ELF-1 (cell line): ENCODE measurements around the gene LRWD1.
"Not testable (repeated sequence)": the region's sequence is repeated elsewhere in the genome, so short reads cannot be mapped to it uniquely, and the experiment has no call there.

ENCODE experiments used
- DNase-seq: peaks from one replicate; pipeline ENCODE4 v3.0.0-alpha.2; 2016; ENCODE audit warnings: low read depth, low spot score

LRWD1 gene

GRCh38 chr7:102468478-102469350 is 3.9 kb downstream of the LRWD1 start:
- DNase-seq, result no peak

DNA sequence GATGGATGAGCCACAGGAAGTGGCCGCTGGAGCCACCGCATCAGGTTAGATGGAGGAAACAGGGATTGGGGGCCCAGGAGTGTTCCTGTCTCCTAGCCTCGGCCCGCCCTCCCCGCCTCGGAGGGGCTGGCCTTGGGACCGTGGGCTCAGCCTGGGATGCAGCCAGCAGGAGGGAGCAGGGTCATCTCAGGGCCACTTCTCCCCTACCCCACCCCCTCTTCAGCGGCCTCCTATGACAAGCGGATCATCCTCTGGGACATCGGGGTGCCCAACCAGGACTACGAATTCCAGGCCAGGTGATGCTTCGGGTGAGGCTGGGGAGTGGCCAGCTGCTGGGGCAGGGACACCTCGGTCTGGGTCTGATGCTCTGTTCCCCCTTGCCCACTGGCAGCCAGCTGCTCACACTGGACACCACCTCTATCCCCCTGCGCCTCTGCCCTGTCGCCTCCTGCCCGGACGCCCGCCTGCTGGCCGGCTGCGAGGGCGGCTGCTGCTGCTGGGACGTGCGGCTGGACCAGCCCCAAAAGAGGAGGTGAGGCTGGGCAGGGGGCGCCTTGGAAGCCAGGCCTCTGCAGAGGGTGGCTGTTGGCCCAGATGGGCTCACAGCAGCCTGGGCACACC is 4.7 kb downstream of the LRWD1 start:
- DNase-seq, result no peak

DNA sequence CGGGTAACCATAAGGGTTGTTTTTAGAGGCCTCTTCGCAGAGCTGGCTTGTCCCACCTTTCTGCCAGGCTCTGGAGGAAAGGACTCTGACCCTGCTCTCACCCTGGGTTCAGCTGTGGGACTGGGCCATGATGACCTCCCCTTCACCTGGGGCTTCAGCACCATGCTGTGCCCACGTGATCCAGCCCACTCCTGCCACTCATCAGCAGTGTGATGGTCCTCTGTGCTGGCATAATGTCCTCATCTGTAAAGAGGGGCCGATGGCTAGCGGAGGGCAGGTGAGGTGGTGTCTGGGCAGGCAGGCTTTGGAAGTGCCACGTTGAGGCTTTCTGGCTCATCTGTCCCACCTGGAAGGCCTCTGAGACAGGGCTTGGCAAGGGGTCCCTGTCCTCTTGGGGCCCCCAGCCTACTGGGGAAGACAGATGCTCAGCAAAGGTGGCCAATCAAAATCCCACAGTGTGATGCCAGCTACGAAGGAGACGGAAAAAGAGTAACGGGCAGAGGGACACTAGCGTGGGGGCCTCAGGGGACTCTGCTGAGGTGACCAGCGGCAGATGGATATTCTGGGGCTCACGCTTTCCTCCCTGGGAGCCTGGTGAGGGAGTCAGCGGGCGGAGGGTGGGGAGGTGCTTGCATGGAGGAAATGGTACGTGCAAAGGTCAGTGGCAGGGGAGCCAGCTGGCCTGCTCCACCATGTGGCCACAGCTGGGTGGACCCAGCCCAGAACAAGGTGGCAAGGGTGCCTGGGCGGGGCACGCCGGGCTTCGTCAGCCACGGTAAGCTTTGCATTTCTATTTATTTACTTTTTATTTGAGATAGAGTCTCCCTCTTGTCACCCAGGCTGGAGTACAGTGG is 5.4 kb downstream of the LRWD1 start:
- DNase-seq, result no peak

DNA sequence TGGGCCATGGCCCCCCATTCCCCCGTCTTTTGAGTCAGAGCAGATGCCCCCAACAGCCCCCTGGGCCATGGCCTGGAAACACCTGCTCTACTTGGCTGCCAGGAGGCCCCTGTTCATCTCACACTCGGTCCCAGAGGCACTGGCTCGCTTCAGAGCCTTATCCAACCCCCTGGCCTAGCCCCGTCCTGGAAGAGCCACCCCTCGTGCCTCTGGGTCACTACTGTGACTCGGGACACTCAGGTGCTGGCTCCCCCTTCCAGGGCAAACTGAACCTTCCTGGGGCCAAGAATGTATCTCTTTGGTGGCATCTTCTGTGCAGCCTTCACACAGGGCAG is 7.0 kb downstream of the LRWD1 start:
- no peak for DNase-seq

DNA sequence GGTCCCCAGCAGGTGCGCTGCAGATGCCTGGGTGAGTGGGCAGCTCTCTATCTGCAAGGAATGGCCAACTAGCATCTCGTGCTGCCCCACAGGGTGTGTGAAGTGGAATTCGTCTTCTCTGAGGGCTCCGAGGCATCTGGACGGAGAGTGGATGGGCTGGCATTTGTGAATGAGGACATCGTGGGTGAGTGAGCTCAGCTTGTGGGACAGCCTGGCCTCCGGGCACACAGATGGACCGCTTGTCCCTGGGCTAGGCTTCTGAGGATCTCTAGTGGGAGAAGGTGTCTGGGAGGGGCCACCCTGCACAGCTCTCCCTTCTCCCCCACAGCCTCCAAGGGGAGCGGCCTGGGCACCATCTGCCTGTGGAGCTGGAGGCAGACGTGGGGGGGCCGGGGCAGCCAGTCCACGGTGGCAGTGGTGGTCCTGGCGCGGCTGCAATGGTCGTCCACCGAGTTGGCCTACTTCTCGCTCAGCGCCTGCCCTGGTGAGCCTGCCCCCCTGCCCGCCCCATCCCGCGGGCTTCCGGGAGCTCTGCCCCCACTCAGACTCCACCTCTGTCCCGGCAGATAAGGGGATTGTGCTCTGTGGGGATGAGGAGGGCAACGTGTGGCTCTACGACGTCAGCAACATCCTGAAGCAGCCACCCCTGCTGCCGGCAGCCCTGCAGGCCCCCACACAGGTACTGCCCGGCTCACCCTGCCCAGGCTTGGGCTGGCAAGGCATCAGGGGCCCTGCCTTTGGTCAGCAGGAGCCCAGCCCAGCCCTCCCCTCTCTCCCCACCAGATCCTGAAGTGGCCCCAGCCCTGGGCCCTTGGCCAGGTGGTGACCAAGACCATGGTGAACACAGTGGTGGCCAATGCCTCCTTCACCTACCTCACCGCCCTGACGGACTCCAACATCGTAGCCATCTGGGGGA is 7.6 kb downstream of the LRWD1 start:
- no peak for DNase-seq

GRCh38 chr7:102473271-102473991 is 8.6 kb downstream of the LRWD1 start:
- DNase-seq, result no peak

DNA sequence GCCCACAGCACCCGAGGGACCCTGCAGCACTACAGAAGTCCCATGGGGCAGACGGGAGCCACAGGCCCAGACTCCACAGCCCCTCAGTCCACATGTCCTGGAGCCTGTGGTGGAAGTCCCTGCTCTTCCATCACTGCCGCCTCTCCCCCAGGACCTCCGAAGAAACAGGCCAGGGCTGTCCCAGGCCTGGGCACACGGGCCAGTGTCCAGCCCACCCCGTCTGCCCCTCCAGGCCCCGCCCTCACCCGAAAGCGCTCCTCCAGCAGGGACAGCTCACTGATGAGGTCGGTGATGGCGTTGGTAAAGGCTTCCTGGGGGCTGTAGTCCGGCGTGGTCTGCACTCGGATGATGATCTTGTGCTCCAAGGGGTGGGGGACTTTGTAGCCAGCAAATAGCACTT is 9.3 kb downstream of the LRWD1 start:
- DNase-seq, result not testable (repeated sequence)

GRCh38 chr7:102474736-102475435 is 10.1 kb downstream of the LRWD1 start:
- DNase-seq, result not testable (repeated sequence)

DNA sequence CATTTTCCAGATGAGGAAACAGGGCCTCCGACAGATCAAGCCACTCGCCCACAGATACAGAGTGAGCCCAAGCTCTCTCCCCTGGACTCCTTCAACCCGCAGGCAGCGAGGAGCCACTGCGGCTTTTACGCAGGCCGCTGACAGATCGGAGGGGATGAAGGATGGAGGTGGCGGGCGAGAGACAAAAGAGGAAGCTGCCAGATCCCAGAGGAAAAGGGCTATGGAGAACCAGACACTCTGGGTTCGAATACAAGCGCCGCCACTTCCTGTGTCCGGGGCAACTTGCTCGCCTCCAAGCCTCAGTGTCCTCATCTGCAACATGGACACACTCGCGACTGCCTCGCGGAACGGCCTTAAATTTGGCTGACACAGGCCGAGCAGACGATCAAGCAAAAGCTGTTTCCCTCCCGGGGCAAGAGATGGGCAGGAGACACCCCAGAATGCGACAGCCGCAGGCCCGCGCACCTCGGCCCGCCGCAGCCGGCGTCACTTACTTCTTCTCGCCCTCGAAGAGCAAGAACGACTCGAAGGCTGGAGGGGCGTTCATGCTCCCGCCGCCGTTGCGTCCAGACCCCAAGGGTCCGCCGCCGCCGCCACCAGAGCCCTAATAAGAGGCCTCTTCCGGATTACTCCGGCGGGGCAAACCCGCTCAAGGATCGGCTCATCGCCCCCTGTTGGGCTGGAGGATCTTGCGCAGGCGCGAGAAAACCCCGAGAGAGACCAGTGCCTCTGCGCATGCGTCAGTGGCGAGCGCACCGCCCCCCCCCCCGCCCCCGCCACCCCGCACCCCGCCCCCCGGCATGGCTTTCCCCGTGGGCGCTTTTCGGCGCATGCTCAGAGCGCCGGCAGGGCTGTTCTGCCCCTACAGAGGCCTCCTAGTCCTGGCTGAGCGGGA is 13.8 kb downstream of the LRWD1 start, which contains the start of gene POLR2J:
Gene POLR2J, minus strand, starts transcription at position 609 of the 895 bp plus-strand sequence. Its CDS starts 62 bp downstream, at position 547.
- peak; percentile 75 for DNase-seq

GRCh38 chr7:102479209-102479584 is 14.4 kb downstream of the LRWD1 start:
- DNase-seq, result not testable (repeated sequence)

DNA sequence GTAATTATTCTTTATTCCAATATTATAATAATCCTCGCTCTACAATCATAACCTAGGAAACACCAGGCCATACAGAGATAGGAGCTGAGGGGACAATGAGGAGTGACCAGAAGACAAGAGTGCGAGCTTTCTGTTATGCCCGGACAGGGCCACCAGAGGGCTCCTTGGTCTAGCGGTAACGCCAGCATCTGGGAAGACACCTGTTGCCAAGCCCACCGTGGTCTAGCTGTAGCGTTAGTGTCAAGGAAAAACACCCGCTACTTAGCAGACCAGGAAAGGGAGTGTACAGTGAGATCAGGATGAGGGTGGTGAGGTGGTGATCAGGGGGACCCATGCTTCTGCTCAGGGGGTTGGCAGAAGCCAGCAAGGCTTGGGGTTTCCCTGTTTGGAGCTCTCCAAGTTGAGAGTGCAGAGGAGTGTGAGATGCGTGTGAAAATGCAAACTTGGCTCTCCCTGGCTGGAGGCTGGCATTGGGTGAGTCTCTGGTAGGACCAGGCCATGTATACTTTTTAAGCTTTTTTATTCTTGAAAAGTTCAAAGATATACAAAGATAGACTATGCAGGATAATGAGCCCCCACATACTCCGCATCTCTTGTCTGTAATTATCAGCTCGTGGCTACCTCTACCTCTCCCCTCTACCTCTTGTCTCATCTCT is 15.3 kb downstream of the LRWD1 start:
- DNase-seq, result not testable (repeated sequence)

DNA sequence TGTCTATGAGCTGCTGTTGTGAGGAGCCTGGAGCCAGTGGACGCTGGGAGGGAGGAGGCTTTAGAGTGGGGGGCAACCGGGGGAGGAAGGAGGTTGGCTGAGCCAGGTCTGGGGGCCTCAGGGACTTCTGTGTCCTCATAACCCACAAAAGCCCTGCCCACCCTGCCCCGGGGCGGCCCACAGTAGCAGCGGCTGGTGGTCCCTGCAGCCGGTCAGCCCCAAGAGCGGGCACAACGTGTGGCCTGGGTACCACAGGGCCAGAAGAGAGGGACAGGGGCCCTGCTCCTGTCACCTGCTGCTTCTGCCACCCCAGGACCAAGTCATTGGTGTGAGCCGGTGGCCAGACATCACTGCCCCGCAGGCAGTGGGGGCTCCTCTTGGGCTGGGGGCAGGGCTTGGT is 17.2 kb downstream of the LRWD1 start:
- not testable (repeated sequence) for DNase-seq

GRCh38 chr7:102484317-102484716 is 19.5 kb downstream of the LRWD1 start:
- not testable (repeated sequence) for DNase-seq

DNA sequence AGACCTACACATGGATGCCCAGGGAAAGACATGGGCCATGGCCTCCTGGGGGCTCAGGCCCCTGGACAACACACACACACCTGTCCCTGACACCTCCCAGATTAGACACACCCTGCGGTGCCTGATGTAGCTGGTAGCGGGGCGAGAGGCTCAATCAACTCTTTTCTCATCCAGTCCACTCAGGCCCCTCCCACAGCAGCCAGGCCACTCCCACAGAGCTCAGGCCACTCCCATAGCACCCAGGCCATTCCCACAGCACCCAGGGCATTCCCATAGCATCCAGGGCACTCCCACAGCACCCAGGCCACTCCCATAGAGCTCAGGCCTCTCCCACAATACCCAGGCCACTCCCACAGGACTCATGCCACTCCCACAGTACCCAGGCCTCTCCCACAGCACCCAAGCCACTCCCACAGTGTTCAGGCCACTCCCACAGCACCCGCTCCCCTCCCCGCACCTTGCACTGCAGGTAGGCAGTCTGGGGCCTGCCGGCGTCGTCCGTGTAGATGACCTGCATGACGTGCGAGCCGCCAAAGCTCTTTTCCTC is 25.8 kb downstream of the LRWD1 start:
- DNase-seq, result not testable (repeated sequence)

- DNase-seq, result not testable (repeated sequence)
Measured at GRCh38 chr7:102493220-102493935, 28.6 kb downstream of the LRWD1 start.

- not testable (repeated sequence) for DNase-seq
Measured at GRCh38 chr7:102494026-102494425, 29.2 kb downstream of the LRWD1 start.

DNA sequence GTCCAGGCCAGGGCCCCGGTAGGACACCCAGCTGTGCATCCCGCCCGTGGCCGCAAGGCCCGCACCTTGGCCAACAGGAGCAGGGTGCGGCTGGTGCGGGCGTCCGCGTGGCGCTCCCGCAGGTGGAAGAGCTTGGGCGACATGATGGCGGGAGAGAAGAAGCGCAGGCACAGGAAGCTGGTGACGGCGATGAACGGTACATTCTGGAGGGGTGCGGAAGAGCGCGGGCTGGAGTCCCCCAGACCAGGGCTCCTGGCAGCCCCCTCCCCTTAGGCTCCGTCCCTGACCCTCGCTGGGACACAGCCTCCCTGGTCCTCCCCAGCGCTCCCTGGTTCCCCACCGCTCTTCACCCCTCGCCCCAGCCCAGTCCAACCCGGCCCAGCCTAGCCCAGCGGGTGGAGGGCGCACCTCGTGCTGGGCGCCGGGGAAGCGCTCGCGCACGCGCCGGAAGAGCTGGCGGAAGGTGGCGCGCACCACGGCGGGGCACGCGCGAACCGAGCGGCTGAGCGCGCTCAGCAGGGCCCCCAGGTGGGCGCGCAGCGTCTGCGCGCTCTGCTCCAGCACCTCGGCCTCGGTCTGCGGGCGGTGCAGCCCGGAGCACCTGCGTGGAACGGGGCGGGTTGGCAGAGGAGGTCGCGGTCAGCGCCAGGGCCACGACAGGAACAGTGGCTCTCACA is 29.8 kb downstream of the LRWD1 start:
- DNase-seq, result not testable (repeated sequence)
